Frontal cortex (tissue), 4 donors: Measurements from ENCODE around the gene FBRSL1. TPM values are rescaled to one million over a fixed set of nuclear protein-coding genes. Genes with fewer than 3 reads are reported as not detected.

Experiments used
- DNase-seq, 2 donors: peaks; one replicate each; pipeline ENCODE4 v3.0.0; 2012; ENCODE audit warnings: low spot score in 2 of 2
- FAIRE-seq: peaks from 2 replicates; lab custom pipeline; 2012; peaks lifted over from hg19 to GRCh38; lab: Jason Lieb, UNC
- total RNA-seq: library from RNA; depleted of rRNA; stranded (reverse); fragments of >200 nt; gene quantifications from one replicate; pipeline ENCODE4 v1.2.3, GENCODE V29; 2014
- donor health status: control.
- donor health status: control.
- donor health status: control.

FBRSL1 gene
- total RNA-seq, 1 donor from 2014 or later: 4.1 TPM

GRCh38 chr12:132549059-132549458 lies 59.1 kb downstream of the FBRSL1 start:
- DNase-seq: no peak
- no peak for FAIRE-seq

- DNase-seq: no peak
- FAIRE-seq: no peak
Measured at GRCh38 chr12:132550014-132550802, 60.3 kb downstream of the FBRSL1 start.

- DNase-seq (no peak), FAIRE-seq (no peak)
Measured at GRCh38 chr12:132550830-132551640, 61.1 kb downstream of the FBRSL1 start.

GRCh38 chr12:132551641-132552031 lies 61.7 kb downstream of the FBRSL1 start:
- FAIRE-seq (no peak), DNase-seq (no peak)

GRCh38 chr12:132554845-132555630 lies 65.1 kb downstream of the FBRSL1 start:
- DNase-seq: no peak
- FAIRE-seq: no peak

GRCh38 chr12:132555686-132556085 lies 65.7 kb downstream of the FBRSL1 start:
- no peak for FAIRE-seq
- DNase-seq: no peak

- DNase-seq (no peak), FAIRE-seq (no peak)
Measured at GRCh38 chr12:132556216-132556615, 66.3 kb downstream of the FBRSL1 start.

GRCh38 chr12:132556801-132557200 lies 66.8 kb downstream of the FBRSL1 start:
- FAIRE-seq (no peak), DNase-seq (no peak)

GRCh38 chr12:132557291-132558015 lies 67.5 kb downstream of the FBRSL1 start:
- FAIRE-seq (no peak), DNase-seq (no peak)

- DNase-seq (no peak), FAIRE-seq (no peak)
Measured at GRCh38 chr12:132558042-132558856, 68.3 kb downstream of the FBRSL1 start.

- FAIRE-seq (no peak), DNase-seq (no peak)
Measured at GRCh38 chr12:132558861-132559623, 69.1 kb downstream of the FBRSL1 start.

GRCh38 chr12:132559652-132560363 lies 69.9 kb downstream of the FBRSL1 start:
- FAIRE-seq: no peak
- DNase-seq: peak; percentile 96

- FAIRE-seq: no peak
Measured at GRCh38 chr12:132560364-132560613, 70.3 kb downstream of the FBRSL1 start.

GRCh38 chr12:132560614-132561426 lies 70.9 kb downstream of the FBRSL1 start:
- DNase-seq (peak; percentile 69 to 73), FAIRE-seq (no peak)

More at GRCh38 chr12:132560364-132560613, 70.3 kb downstream of the FBRSL1 start:
- DNase-seq: no peak
